ENCODE measurements around the gene PACSIN2. TPM values are rescaled to one million over a fixed set of nuclear protein-coding genes. Genes with fewer than 3 reads are reported as not detected.
A peak's percentile ranks its signal among the peaks of the same experiment; 100 is the strongest.

PACSIN2 gene
- total RNA-seq, 2 donors from 2014 or later: 28.8 to 31.3 TPM

- peak; percentile 72 to 76 for ATAC-seq (replicated peaks in 1 of 2)
Observed at GRCh38 chr22:42863349-42863961, 151.5 kb downstream of the PACSIN2 start.

GRCh38 chr22:42862045-42862734 lies 152.8 kb downstream of the PACSIN2 start:
- Mint-ChIP-seq H3K36me3 (ENCODE audit: insufficient read depth in 2 of 2) (peaks cover 11 to 13% of the 10 kb centered on the region in 2 donors), H3K4me3 (no peak overlapping the region), H3K27ac (no peak overlapping the region), H3K9me3 (peaks cover 6 to 7% of the 10 kb centered on the region in 2 donors), H3K4me1 (ENCODE audit: low read depth) (peaks cover 16% of the 10 kb centered on the region), H3K27me3 (ENCODE audit: low read depth) (no peaks in the 10 kb centered on the region)
- no peak for ATAC-seq (replicated peaks in 1 of 2)
- DNase-seq: no peak

More at GRCh38 chr22:42863349-42863961, 151.5 kb downstream of the PACSIN2 start:
- Mint-ChIP-seq H3K9me3 (peaks cover 6 to 7% of the 10 kb centered on the region in 2 donors), H3K27me3 (ENCODE audit: low read depth) (no peaks in the 10 kb centered on the region), H3K4me1 (ENCODE audit: low read depth) (peaks cover 23% of the 10 kb centered on the region), H3K27ac (peak overlapping the region; percentile 9), H3K4me3 (peak overlapping the region in 1 of 2 donors; percentile 27), H3K36me3 (ENCODE audit: insufficient read depth in 2 of 2) (peaks cover 11 to 13% of the 10 kb centered on the region in 2 donors)
- DNase-seq: peak; percentile 28 to 40

GRCh38 chr22:42860968-42861367 lies 154.0 kb downstream of the PACSIN2 start:
- no peak overlapping the region for H3K27ac Mint-ChIP-seq
- ATAC-seq (replicated peaks in 1 of 2) (no peak), DNase-seq (no peak)
- H3K36me3 Mint-ChIP-seq (ENCODE audit: insufficient read depth in 2 of 2): peaks cover 14 to 16% of the 10 kb centered on the region in 2 donors
- H3K27me3 Mint-ChIP-seq (ENCODE audit: low read depth): no peaks in the 10 kb centered on the region
- H3K4me1 Mint-ChIP-seq (ENCODE audit: low read depth): peaks cover 19% of the 10 kb centered on the region
- H3K4me3 Mint-ChIP-seq: no peak overlapping the region
- peaks cover 6 to 7% of the 10 kb centered on the region in 2 donors for H3K9me3 Mint-ChIP-seq

- Mint-ChIP-seq H3K4me1 (ENCODE audit: low read depth) (peaks cover 12% of the 10 kb centered on the region), H3K27me3 (ENCODE audit: low read depth) (no peaks in the 10 kb centered on the region), H3K4me3 (peak overlapping the region; percentile 58 to 75), H3K9me3 (peaks cover 0 to 3% of the 10 kb centered on the region in 2 donors), H3K27ac (peak overlapping the region; percentile 23), H3K36me3 (ENCODE audit: insufficient read depth in 2 of 2) (peaks cover 4 to 6% of the 10 kb centered on the region in 2 donors)
- no peak for DNase-seq
- no peak for ATAC-seq (replicated peaks in 1 of 2)
Observed at GRCh38 chr22:42857845-42858481, 157.0 kb downstream of the PACSIN2 start.

- Mint-ChIP-seq H3K27me3 (ENCODE audit: low read depth) (no peaks in the 10 kb centered on the region), H3K36me3 (ENCODE audit: insufficient read depth in 2 of 2) (peaks cover 3 to 6% of the 10 kb centered on the region in 2 donors), H3K9me3 (peaks cover 0 to 2% of the 10 kb centered on the region in 2 donors), H3K4me3 (peak within 1 kb of the TSS; percentile 92 to 97), H3K4me1 (ENCODE audit: low read depth) (peaks cover 12% of the 10 kb centered on the region), H3K27ac (peak within 1 kb of the TSS; percentile 98)
- ATAC-seq (replicated peaks in 1 of 2): peak; percentile 90
- peak; percentile 96 to 99 for DNase-seq
Observed at GRCh38 chr22:42856865-42857704, 157.9 kb downstream of the PACSIN2 start, which contains the start of gene ARFGAP3. ARFGAP3 (minus strand) TSS chr22:42857273; CDS start chr22:42857182, 91 bp downstream.

GRCh38 chr22:42856179-42856864 lies 158.6 kb downstream of the PACSIN2 start:
- H3K4me3 Mint-ChIP-seq: peak overlapping the region; percentile 92 to 97
- ATAC-seq (replicated peaks in 1 of 2): peak; percentile 42 to 54
- H3K9me3 Mint-ChIP-seq: peaks cover 0 to 1% of the 10 kb centered on the region in 2 donors
- peak; percentile 54 to 72 for DNase-seq
- H3K4me1 Mint-ChIP-seq (ENCODE audit: low read depth): peaks cover 12% of the 10 kb centered on the region
- H3K36me3 Mint-ChIP-seq (ENCODE audit: insufficient read depth in 2 of 2): peaks cover 1 to 5% of the 10 kb centered on the region in 2 donors
- H3K27ac Mint-ChIP-seq: peak overlapping the region; percentile 98
- H3K27me3 Mint-ChIP-seq (ENCODE audit: low read depth): no peaks in the 10 kb centered on the region

- DNase-seq: no peak
- Mint-ChIP-seq H3K36me3 (ENCODE audit: insufficient read depth in 2 of 2) (peaks cover 1 to 5% of the 10 kb centered on the region in 2 donors), H3K27ac (no peak overlapping the region), H3K4me3 (peak overlapping the region; percentile 92 to 97), H3K9me3 (peaks cover 0 to 1% of the 10 kb centered on the region in 2 donors), H3K27me3 (ENCODE audit: low read depth) (no peaks in the 10 kb centered on the region), H3K4me1 (ENCODE audit: low read depth) (peaks cover 17% of the 10 kb centered on the region)
- no peak for ATAC-seq (replicated peaks in 1 of 2)
Observed at GRCh38 chr22:42855721-42856120, 159.2 kb downstream of the PACSIN2 start.

- H3K27ac Mint-ChIP-seq: peak overlapping the region; percentile 63
- H3K4me1 Mint-ChIP-seq (ENCODE audit: low read depth): peaks cover 19% of the 10 kb centered on the region
- no peak for DNase-seq
- peak overlapping the region; percentile 36 to 62 for H3K4me3 Mint-ChIP-seq
- H3K27me3 Mint-ChIP-seq (ENCODE audit: low read depth): no peaks in the 10 kb centered on the region
- no peak for ATAC-seq (replicated peaks in 1 of 2)
- peaks cover 0 to 1% of the 10 kb centered on the region in 2 donors for H3K9me3 Mint-ChIP-seq
- peaks cover 1 to 5% of the 10 kb centered on the region in 2 donors for H3K36me3 Mint-ChIP-seq (ENCODE audit: insufficient read depth in 2 of 2)
Observed at GRCh38 chr22:42855211-42855610, 159.7 kb downstream of the PACSIN2 start.

- H3K9me3 Mint-ChIP-seq: peaks cover 0 to 1% of the 10 kb centered on the region in 2 donors
- H3K27ac Mint-ChIP-seq: no peak overlapping the region
- no peak overlapping the region for H3K4me3 Mint-ChIP-seq
- ATAC-seq (replicated peaks in 1 of 2) (no peak), DNase-seq (no peak)
- H3K36me3 Mint-ChIP-seq (ENCODE audit: insufficient read depth in 2 of 2): peaks cover 3 to 9% of the 10 kb centered on the region in 2 donors
- peaks cover 17% of the 10 kb centered on the region for H3K4me1 Mint-ChIP-seq (ENCODE audit: low read depth)
- H3K27me3 Mint-ChIP-seq (ENCODE audit: low read depth): no peaks in the 10 kb centered on the region
Observed at GRCh38 chr22:42848941-42849550, 165.9 kb downstream of the PACSIN2 start.

GRCh38 chr22:42847110-42847509 lies 167.8 kb downstream of the PACSIN2 start:
- Mint-ChIP-seq H3K36me3 (ENCODE audit: insufficient read depth in 2 of 2) (peaks cover 3 to 9% of the 10 kb centered on the region in 2 donors), H3K4me1 (ENCODE audit: low read depth) (peaks cover 24% of the 10 kb centered on the region), H3K4me3 (no peak overlapping the region), H3K27me3 (ENCODE audit: low read depth) (no peaks in the 10 kb centered on the region), H3K27ac (no peak overlapping the region), H3K9me3 (no peaks in the 10 kb centered on the region)
- DNase-seq: no peak
- ATAC-seq (replicated peaks in 1 of 2): no peak

- Mint-ChIP-seq H3K27me3 (ENCODE audit: low read depth) (no peaks in the 10 kb centered on the region), H3K4me3 (no peak overlapping the region), H3K4me1 (ENCODE audit: low read depth) (peaks cover 16% of the 10 kb centered on the region), H3K27ac (no peak overlapping the region), H3K36me3 (ENCODE audit: insufficient read depth in 2 of 2) (peaks cover 3 to 12% of the 10 kb centered on the region in 2 donors), H3K9me3 (no peaks in the 10 kb centered on the region)
- DNase-seq (no peak), ATAC-seq (replicated peaks in 1 of 2) (no peak)
Observed at GRCh38 chr22:42844756-42845155, 170.2 kb downstream of the PACSIN2 start.

All from activated T-cell treated with anti-CD3 and anti-CD28 coated beads, Interleukin-2, amount 50 U/mL, for 72 hours (primary cell).